Measurements from ENCODE around the gene TUBB4A.

GRCh38 chr19:6467384-6467783 lies 34.7 kb downstream of the TUBB4A start:
- no peak for TF ChIP-seq GATA2 (IDR thresholded peaks at IDR 0.05; ENCODE audit: low read depth, low read length)
- no peak for TF ChIP-seq GATA3 (IDR thresholded peaks at IDR 0.05; ENCODE audit: low read depth, low read length)
